GM19395 (cell line): ENCODE data around the gene RNF146.
"Not testable (repeated sequence)": the region's sequence is repeated elsewhere in the genome, so short reads cannot be mapped to it uniquely, and the experiment has no call there.

Source experiments
- ATAC-seq: cut with Tn5 transposase; IDR thresholded peaks from one replicate; pipeline ENCODE4 v1.9.1; 2021; ENCODE audit warnings: mild to moderate bottlenecking, moderate library complexity; ENCODE audit not compliant: unreplicated experiment

Gene RNF146, protein sequence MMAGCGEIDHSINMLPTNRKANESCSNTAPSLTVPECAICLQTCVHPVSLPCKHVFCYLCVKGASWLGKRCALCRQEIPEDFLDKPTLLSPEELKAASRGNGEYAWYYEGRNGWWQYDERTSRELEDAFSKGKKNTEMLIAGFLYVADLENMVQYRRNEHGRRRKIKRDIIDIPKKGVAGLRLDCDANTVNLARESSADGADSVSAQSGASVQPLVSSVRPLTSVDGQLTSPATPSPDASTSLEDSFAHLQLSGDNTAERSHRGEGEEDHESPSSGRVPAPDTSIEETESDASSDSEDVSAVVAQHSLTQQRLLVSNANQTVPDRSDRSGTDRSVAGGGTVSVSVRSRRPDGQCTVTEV

DNA sequence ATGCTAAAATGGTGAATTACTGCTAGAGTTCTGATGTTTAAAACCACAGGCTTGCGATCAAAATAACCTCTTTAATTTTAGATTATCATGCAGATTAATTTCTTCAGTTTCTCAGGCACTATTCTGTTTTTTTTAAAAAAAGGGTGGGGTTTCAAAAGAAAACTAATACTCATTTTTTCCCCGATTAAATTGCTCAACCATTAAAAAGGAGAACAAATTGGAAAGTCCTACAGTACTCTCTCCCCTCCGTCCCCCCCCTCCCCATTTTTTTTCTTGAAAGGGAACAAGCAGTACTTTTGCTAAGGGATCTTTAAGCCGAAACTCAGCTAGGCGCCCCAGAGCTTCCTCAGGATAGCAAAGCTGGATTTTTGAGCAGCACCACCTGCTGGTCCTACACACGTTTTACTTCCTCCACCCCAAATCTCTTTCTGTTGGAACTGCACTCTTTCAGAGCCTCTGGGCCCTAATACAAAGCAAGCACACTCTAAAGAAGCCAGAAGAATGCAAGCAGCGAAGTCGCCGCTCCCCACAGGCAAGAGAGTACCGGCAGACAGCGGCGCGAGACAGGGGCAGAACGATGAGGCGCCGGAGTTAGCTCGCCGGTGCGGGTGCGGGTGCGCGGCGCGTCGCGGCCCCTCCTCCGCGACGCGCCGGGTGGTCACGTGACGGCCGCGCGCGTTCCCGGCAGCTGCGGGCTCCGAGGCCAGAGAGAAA lies at the start of gene RNF146:
TSS of gene RNF146 (plus strand) at position 687 of the 714 bp plus-strand sequence. CDS start 13,475 bp downstream, outside the sequence.
- peak; percentile 80 for ATAC-seq

- ATAC-seq = no peak
Measured at GRCh38 chr6:127219869-127220268, 46.8 kb upstream of the RNF146 start.

DNA sequence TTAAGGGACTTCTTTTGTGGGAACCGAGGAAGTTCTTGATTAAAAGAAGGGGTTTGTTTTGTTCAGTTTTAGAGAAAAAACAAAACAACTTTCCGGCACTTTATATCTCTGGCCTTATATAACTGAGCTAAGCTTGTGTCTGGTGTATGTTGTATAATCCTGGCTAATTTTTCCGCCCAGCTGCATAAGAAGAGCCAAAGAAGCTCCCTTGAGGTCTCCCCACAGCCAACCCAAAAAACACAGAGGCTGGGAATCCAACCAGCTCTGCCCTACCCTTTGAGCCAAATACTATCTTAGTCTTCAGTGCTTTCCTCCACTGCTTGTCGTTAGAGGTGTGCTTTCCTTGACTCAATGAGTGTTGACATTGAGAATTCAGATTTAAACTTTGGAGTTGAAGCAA lies 45.5 kb upstream of the RNF146 start:
- no peak for ATAC-seq

GRCh38 chr6:127222418-127222817 lies 44.2 kb upstream of the RNF146 start:
- no peak for ATAC-seq

DNA sequence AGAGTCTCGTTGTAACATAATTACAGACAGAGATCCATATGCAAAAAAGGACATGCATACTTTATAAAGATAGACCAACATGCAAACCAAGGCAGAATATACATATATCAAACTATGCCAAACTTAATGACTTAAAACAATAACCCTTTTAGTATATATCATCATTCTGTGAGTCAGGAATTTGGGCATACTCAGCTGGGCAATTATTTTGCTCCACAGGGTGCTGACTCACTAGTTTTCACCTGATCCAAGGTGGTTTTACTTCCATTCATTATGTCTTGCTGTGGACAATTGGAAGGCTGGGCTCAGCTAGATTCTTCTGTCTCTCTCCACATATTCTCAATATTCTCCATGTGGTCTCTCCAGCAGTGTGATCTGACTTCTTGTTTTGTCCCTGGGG lies 41.2 kb upstream of the RNF146 start:
- no peak for ATAC-seq

DNA sequence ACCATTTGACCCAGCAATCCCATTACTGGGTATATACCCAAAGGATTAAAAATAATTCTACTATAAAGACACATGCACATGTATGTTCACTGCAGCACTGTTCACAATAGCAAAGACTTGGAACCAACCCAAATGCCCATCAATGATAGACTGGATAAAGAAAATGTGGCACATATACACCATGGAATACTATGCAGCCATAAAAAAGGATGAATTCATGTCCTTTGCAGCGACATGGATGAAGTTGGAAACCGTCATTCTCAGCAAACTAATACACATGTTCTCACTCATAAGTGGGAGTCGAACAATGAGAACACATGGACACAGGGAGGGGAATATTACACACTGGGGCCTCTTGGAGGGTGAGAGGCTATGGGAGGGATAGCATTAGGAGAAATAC lies 32.8 kb upstream of the RNF146 start:
- ATAC-seq = not testable (repeated sequence)

GRCh38 chr6:127243501-127243900 lies 23.2 kb upstream of the RNF146 start:
- no peak for ATAC-seq

GRCh38 chr6:127247114-127248096 lies 19.3 kb upstream of the RNF146 start:
- no peak for ATAC-seq

DNA sequence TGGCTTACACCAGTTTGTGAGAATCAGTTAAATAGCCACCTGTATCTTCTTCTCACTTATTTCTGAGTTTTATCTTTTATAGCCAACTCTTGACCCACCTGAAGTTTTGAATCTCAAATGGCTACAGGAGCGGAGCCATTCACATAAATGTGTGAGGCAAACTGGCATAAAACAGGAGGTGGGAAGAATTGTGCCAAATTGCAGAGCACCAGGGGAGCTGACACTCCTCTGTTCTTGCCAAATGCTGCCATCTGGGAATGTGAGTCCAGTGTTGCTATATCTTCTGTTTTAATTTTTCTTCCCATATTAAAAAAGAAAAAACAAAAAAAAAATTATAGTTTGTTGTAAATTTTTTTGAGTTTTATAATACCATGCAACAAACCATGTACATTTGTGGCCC lies 17.0 kb upstream of the RNF146 start:
- ATAC-seq = no peak

- ATAC-seq = no peak
Measured at GRCh38 chr6:127255286-127255685, 11.4 kb upstream of the RNF146 start.

GRCh38 chr6:127262896-127263295 lies 3.8 kb upstream of the RNF146 start:
- no peak for ATAC-seq

DNA sequence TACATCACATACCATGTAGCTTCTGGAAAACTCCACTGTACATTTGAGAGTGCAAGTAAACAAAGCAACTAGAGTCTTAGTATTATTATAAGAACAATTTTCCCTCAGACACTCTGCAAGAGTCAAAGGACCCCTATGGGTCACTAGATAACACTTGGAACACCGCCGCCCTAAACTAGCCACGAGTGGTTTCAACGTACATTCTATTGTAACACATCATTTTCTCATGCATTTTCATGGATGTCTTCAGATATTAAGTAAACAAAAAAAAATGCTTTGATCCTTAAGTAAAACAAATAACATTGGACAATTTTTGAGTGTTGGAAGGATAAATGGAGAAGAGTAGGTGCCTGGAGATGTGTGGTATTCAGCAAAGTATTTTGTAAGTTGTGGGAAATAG lies 3.2 kb upstream of the RNF146 start:
- ATAC-seq = no peak

GRCh38 chr6:127266892-127267645 lies 405 bp downstream of the RNF146 start:
- peak; percentile 76 for ATAC-seq

- peak; percentile 7 for ATAC-seq
Measured at GRCh38 chr6:127267646-127268625, 1.3 kb downstream of the RNF146 start.

DNA sequence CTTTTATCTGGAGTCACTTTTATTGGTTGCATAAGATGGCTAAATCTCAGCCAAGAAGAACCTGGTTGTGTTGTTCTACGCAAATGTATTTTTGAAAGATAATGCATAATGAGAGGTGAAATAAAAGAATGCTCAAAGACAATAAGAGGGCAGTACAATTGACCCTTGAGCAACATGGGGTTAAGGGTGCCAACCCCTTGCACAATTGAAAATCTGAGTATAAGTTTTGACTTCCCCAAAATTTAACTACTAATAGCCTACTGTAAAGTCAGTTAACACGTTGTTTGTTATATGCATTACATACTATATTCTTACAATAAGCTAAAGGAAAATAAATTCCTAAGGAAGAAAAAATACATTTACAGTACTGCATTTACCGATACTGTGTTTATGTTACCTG lies 5.9 kb downstream of the RNF146 start:
- ATAC-seq = no peak

DNA sequence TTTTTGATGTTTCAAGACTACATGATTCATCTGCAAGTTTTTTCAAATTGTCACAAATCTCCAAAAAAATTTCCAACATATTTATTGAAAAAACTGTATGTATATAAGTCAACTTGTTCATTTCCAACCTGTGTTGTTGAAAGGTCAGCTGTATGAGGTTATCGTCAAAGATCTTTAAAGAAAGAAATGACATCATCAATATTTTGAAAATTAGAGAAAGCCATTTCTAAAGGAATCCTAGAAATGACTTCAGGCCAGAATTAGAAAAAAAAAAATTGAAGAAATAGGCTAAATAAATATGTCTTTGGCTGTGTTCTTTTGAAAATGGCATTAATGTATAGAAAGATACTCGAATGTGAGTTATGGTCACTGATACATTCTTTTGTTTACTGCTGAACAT lies 6.8 kb downstream of the RNF146 start:
- no peak for ATAC-seq

- ATAC-seq = no peak
Measured at GRCh38 chr6:127276331-127276730, 9.7 kb downstream of the RNF146 start.

GRCh38 chr6:127277878-127278843 lies 11.5 kb downstream of the RNF146 start:
- no peak for ATAC-seq
